Sigmoid colon (tissue), 7 donors: Measurements from ENCODE around the gene SLC25A25. TPM values are rescaled to one million over a fixed set of nuclear protein-coding genes. Genes with fewer than 3 reads are reported as not detected.

Experiments
- DNase-seq: peaks from one replicate; pipeline ENCODE4 v3.0.0-alpha.2; 2019
- H3K27ac ChIP-seq, 4 donors: fragments of 200-600 bp; sonication (generic); one replicate each; pipeline ENCODE4 v1.5.1; 2016 to 2019; ENCODE audit warnings: mild to moderate bottlenecking in 1 of 4
- H3K27me3 ChIP-seq, 3 donors: fragments of 200-600 bp; sonication (generic); one replicate each; pipeline ENCODE4 v1.5.1; 2019; ENCODE audit warnings: mild to moderate bottlenecking in 1 of 3
- H3K36me3 ChIP-seq, 4 donors: fragments of 200-600 bp; sonication (generic); one replicate each; pipeline ENCODE4 v1.5.1; 2016 to 2019
- H3K4me1 ChIP-seq, 4 donors: fragments of 200-600 bp; sonication (generic); one replicate each; pipeline ENCODE4 v1.5.1; 2017 to 2019
- H3K4me3 ChIP-seq, 4 donors: fragments of 200-600 bp; sonication (generic); one replicate each; pipeline ENCODE4 v1.5.1; 2017 to 2019; ENCODE audit warnings: mild to moderate bottlenecking in 2 of 4, moderate library complexity in 1 of 4
- H3K9me3 ChIP-seq, 4 donors: fragments of 200-600 bp in 3 of 4; sonication (generic) in 3 of 4; one replicate each; pipeline versions ENCODE4 v1.5.1 to v1.6.1; 2013 to 2019
- CTCF ChIP-seq, 4 experiments: fragments of 450-650 bp in 3 of 4; fragments of 200-600 bp in 1 of 4; IDR thresholded peaks; one replicate each; pipeline ENCODE4 v1.5.1; 2016 to 2019; ENCODE audit warnings: antibody characterized with exemption in 4 of 4, mild to moderate bottlenecking in 3 of 4, moderate library complexity in 2 of 4
- EP300 ChIP-seq, 4 donors: sonication (generic); formaldehyde crosslinking; IDR thresholded peaks; one replicate each; pipeline ENCODE4 v1.6.1; 2017; ENCODE audit warnings: antibody characterized with exemption in 4 of 4
- POLR2A ChIP-seq, 2 donors: fragments of 450-650 bp; IDR thresholded peaks; one replicate each; pipeline ENCODE4 v1.6.1; 2016; ENCODE audit warnings: antibody characterized with exemption in 2 of 2, mild to moderate bottlenecking in 2 of 2, moderate library complexity in 2 of 2
- POLR2AphosphoS5 ChIP-seq, 4 donors: sonication (generic); formaldehyde crosslinking; IDR thresholded peaks; one replicate each; pipeline ENCODE4 v1.6.1; 2017; ENCODE audit warnings: antibody characterized with exemption in 4 of 4
- WGBS, 2 donors: extraction: QIAGEN DNeasy Blood & Tissue Kit; methylation state at CpG; one replicate each; pipeline ENCODE4 v1.1.7; 2013; 5-methylcytosine and 5-hydroxymethylcytosine counted together
- intact Hi-C: fragments of 100-400 bp; cut with DNase I; formaldehyde crosslinking; loops from one replicate; pipeline ENCODE4 v1.15.1; 2023
- polyA plus RNA-seq, 3 donors: library from polyadenylated mRNA; stranded (reverse); fragments of 200-250 nt; gene quantifications; one replicate each; pipeline ENCODE4 v1.2.3, GENCODE V29; 2013
- total RNA-seq, 4 donors: library from RNA; depleted of rRNA; stranded (reverse); fragments of >200 nt; gene quantifications; one replicate each; pipeline ENCODE4 v1.1.0, GENCODE V29; 2016
- donor health status: healthy with polysubstance abuse.
- donor health status: Bipolar disorder and iron deficiency.
- donor health status: healthy.

SLC25A25 gene
- total and polyA plus RNA-seq, 7 donors: 10.2 to 77.2 (median 16.6) TPM

GRCh38 chr9:128153060-128153946, 85.3 kb downstream of the SLC25A25 start:
- Histone ChIP-seq H3K27me3 (no peaks in the 10 kb centered on the region), H3K4me3 (no peak overlapping the region), H3K4me1 (peaks cover 0 to 5% (median 0%) of the 10 kb centered on the region in 4 donors), H3K9me3 (no peaks in the 10 kb centered on the region), H3K27ac (no peak overlapping the region), H3K36me3 (no peaks in the 10 kb centered on the region)
- 86 to 88% methylated on average over 26 of the region's 26 CpGs for WGBS, 2 donors
- DNase-seq: no peak
- intact Hi-C loops: no loop called here
- TF ChIP-seq EP300 (IDR thresholded peaks at IDR 0.05) (no peak), CTCF (IDR thresholded peaks at IDR 0.05) (no peak), POLR2A (IDR thresholded peaks at IDR 0.05) (no peak), POLR2AphosphoS5 (IDR thresholded peaks at IDR 0.05) (no peak)

- 86 to 90% methylated on average over 13 of the region's 13 CpGs for WGBS, 2 donors
- intact Hi-C loops: no loop called here
- no peak for DNase-seq
These were observed 86.1 kb downstream of the SLC25A25 start for GRCh38 chr9:128153947-128154695.

GRCh38 chr9:128155736-128156500, 87.9 kb downstream of the SLC25A25 start:
- DNase-seq: no peak
- intact Hi-C loops: no loop called here
- no peaks in the 10 kb centered on the region for H3K9me3 ChIP-seq
- 83 to 87% methylated on average over 7 of the region's 7 CpGs for WGBS, 2 donors
- peaks cover 0 to 13% (median 11%) of the 10 kb centered on the region in 4 donors for H3K4me1 ChIP-seq
- H3K27me3 ChIP-seq: no peaks in the 10 kb centered on the region
- TF ChIP-seq CTCF (IDR thresholded peaks at IDR 0.05) (no peak), POLR2AphosphoS5 (IDR thresholded peaks at IDR 0.05) (no peak), EP300 (IDR thresholded peaks at IDR 0.05) (no peak), POLR2A (IDR thresholded peaks at IDR 0.05) (no peak)
- no peak overlapping the region for H3K4me3 ChIP-seq
- no peak overlapping the region for H3K27ac ChIP-seq
- no peaks in the 10 kb centered on the region for H3K36me3 ChIP-seq

More at GRCh38 chr9:128153947-128154695, 86.1 kb downstream of the SLC25A25 start:
- Histone ChIP-seq H3K4me3 (no peak overlapping the region), H3K27ac (no peak overlapping the region), H3K36me3 (no peaks in the 10 kb centered on the region), H3K4me1 (peaks cover 0 to 4% (median under 1%) of the 10 kb centered on the region in 4 donors), H3K27me3 (no peaks in the 10 kb centered on the region), H3K9me3 (no peaks in the 10 kb centered on the region)
- TF ChIP-seq EP300 (IDR thresholded peaks at IDR 0.05): no peak
- no peak for TF ChIP-seq CTCF (IDR thresholded peaks at IDR 0.05)

Other genes starting within 250 kb of the SLC25A25 start
- gene ENG, start 213.6 kb upstream of the SLC25A25 start, total RNA-seq: 10 to 100 TPM; 17.1 to 28.5 (median 20.6) TPM
- 10 to 100 TPM in 2 of 3 donors, 1 to 10 TPM in 1; 5.4 to 50.4 (median 25.7) TPM for gene ENG, start 213.6 kb upstream of the SLC25A25 start, polyA plus RNA-seq
- 10 to 100 TPM; 28.8 to 73.2 (median 48.7) TPM for gene AK1, start 190.6 kb upstream of the SLC25A25 start, total RNA-seq
- 100 to 1,000 TPM in 1 of 3 donors, 10 to 100 TPM in 2; 85.9 to 254 (median 85.9) TPM for gene AK1, start 190.6 kb upstream of the SLC25A25 start, polyA plus RNA-seq
- 100 to 1,000 TPM; 107 to 125 (median 114) TPM for gene ST6GALNAC6, start 168.6 kb upstream of the SLC25A25 start, total RNA-seq
- gene ST6GALNAC6, start 168.6 kb upstream of the SLC25A25 start, polyA plus RNA-seq: 100 to 1,000 TPM in 1 of 3 donors, 10 to 100 TPM in 2; 35.6 to 112 (median 87.1) TPM
- gene ST6GALNAC4, start 151.2 kb upstream of the SLC25A25 start, total RNA-seq: 10 to 100 TPM; 22.8 to 27.7 (median 25.5) TPM
- gene ST6GALNAC4, start 151.2 kb upstream of the SLC25A25 start, polyA plus RNA-seq: 10 to 100 TPM; 25.2 to 51.1 (median 37.7) TPM
- gene PIP5KL1, start 137.5 kb upstream of the SLC25A25 start, total RNA-seq: 1 to 10 TPM in 3 of 4 donors, under 1 TPM in 1; 0.16 to 4.2 (median 2.6) TPM
- gene PIP5KL1, start 137.5 kb upstream of the SLC25A25 start, polyA plus RNA-seq: 1 to 10 TPM in 1 of 3 donors, under 1 TPM in 1, not detected in 1; 0.70 to 1.8 TPM
- 10 to 100 TPM in 2 of 4 donors, 1 to 10 TPM in 2; 6.0 to 11.9 (median 9.7) TPM for gene DPM2, start 130.4 kb upstream of the SLC25A25 start, total RNA-seq
- gene DPM2, start 130.4 kb upstream of the SLC25A25 start, polyA plus RNA-seq: 10 to 100 TPM; 17.3 to 41.9 (median 24.6) TPM
- gene EEIG1, start 87.2 kb upstream of the SLC25A25 start, total RNA-seq: 10 to 100 TPM; 10.9 to 32.7 (median 19.2) TPM
- 10 to 100 TPM; 69.1 to 92.0 (median 77.0) TPM for gene EEIG1, start 87.2 kb upstream of the SLC25A25 start, polyA plus RNA-seq
- gene NAIF1, start 912 bp upstream of the SLC25A25 start, total RNA-seq: 10 to 100 TPM in 1 of 4 donors, 1 to 10 TPM in 3; 5.5 to 10.7 (median 6.3) TPM
- gene NAIF1, start 912 bp upstream of the SLC25A25 start, polyA plus RNA-seq: 10 to 100 TPM in 1 of 3 donors, 1 to 10 TPM in 2; 8.4 to 11.0 (median 8.6) TPM
- gene PTGES2, start 59.5 kb downstream of the SLC25A25 start, total RNA-seq: 100 to 1,000 TPM in 2 of 4 donors, 10 to 100 TPM in 2; 60.0 to 119 (median 97.5) TPM
- 10 to 100 TPM; 56.5 to 82.2 (median 66.1) TPM for gene PTGES2, start 59.5 kb downstream of the SLC25A25 start, polyA plus RNA-seq
- not detected for gene LCN2, start 81.2 kb downstream of the SLC25A25 start, total RNA-seq
- gene LCN2, start 81.2 kb downstream of the SLC25A25 start, polyA plus RNA-seq: 1,000 to 10,000 TPM in 1 of 3 donors, 10 to 100 TPM in 1, 1 to 10 TPM in 1; 9.6 to 1,818 (median 79.8) TPM
- 100 to 1,000 TPM; 158 to 273 (median 204) TPM for gene BBLN, start 92.0 kb downstream of the SLC25A25 start, total RNA-seq
- gene BBLN, start 92.0 kb downstream of the SLC25A25 start, polyA plus RNA-seq: 100 to 1,000 TPM; 111 to 123 (median 113) TPM
- 100 to 1,000 TPM in 1 of 4 donors, 10 to 100 TPM in 3; 60.2 to 116 (median 68.5) TPM for gene CIZ1, start 123.3 kb downstream of the SLC25A25 start, total RNA-seq
- gene CIZ1, start 123.3 kb downstream of the SLC25A25 start, polyA plus RNA-seq: 10 to 100 TPM; 25.7 to 58.3 (median 46.8) TPM
- 10 to 100 TPM in 2 of 4 donors, 1 to 10 TPM in 2; 7.7 to 40.2 (median 12.9) TPM for gene DNM1, start 135.1 kb downstream of the SLC25A25 start, total RNA-seq
- gene DNM1, start 135.1 kb downstream of the SLC25A25 start, polyA plus RNA-seq: 1 to 10 TPM in 2 of 3 donors, under 1 TPM in 1; 0.46 to 9.3 (median 1.2) TPM
- gene GOLGA2, start 207.8 kb downstream of the SLC25A25 start, total RNA-seq: 100 to 1,000 TPM in 1 of 4 donors, 10 to 100 TPM in 3; 76.0 to 104 (median 86.5) TPM
- gene GOLGA2, start 207.8 kb downstream of the SLC25A25 start, polyA plus RNA-seq: 10 to 100 TPM; 48.1 to 82.7 (median 50.5) TPM
- gene SWI5, start 208.0 kb downstream of the SLC25A25 start, total RNA-seq: 10 to 100 TPM; 18.0 to 35.7 (median 23.4) TPM
- gene SWI5, start 208.0 kb downstream of the SLC25A25 start, polyA plus RNA-seq: 10 to 100 TPM; 23.4 to 27.3 (median 24.1) TPM